Activated naive CD4-positive, alpha-beta T cell treated with anti-CD3 and anti-CD28 coated beads, Interleukin-2, amount 50 U/mL, for 16 hours (primary cell): ENCODE measurements around the gene CRADD.
"Not testable (repeated sequence)": the region's sequence is repeated elsewhere in the genome, so short reads cannot be mapped to it uniquely, and the experiment has no call there.

Experiments used
- DNase-seq: peaks from one replicate; pipeline ENCODE4 v3.0.0-alpha.2; 2020

CRADD gene

GRCh38 chr12:93740751-93741150 is 63.6 kb downstream of the CRADD start:
- DNase-seq: no peak

- peak; percentile 9 for DNase-seq
Measured at GRCh38 chr12:93741659-93742109, 64.5 kb downstream of the CRADD start.

- DNase-seq: peak; percentile 47
Measured at GRCh38 chr12:93742110-93742934, 65.1 kb downstream of the CRADD start.

GRCh38 chr12:93743229-93743998 is 66.2 kb downstream of the CRADD start:
- DNase-seq: no peak

- DNase-seq: no peak
Measured at GRCh38 chr12:93743999-93744689, 67.0 kb downstream of the CRADD start.

- DNase-seq: no peak
Measured at GRCh38 chr12:93745286-93745685, 68.1 kb downstream of the CRADD start.

GRCh38 chr12:93746572-93747168 is 69.5 kb downstream of the CRADD start:
- DNase-seq: no peak

- no peak for DNase-seq
Measured at GRCh38 chr12:93748672-93749383, 71.7 kb downstream of the CRADD start.

GRCh38 chr12:93749515-93749914 is 72.3 kb downstream of the CRADD start:
- no peak for DNase-seq

- no peak for DNase-seq
Measured at GRCh38 chr12:93750056-93750455, 72.9 kb downstream of the CRADD start.

- no peak for DNase-seq
Measured at GRCh38 chr12:93751864-93752610, 74.9 kb downstream of the CRADD start.

- DNase-seq: no peak
Measured at GRCh38 chr12:93753285-93753684, 76.1 kb downstream of the CRADD start.

- DNase-seq: no peak
Measured at GRCh38 chr12:93753838-93754429, 76.8 kb downstream of the CRADD start.

GRCh38 chr12:93754859-93755258 is 77.7 kb downstream of the CRADD start:
- DNase-seq: not testable (repeated sequence)

GRCh38 chr12:93756288-93756687 is 79.1 kb downstream of the CRADD start:
- DNase-seq: no peak

- DNase-seq: no peak
Measured at GRCh38 chr12:93757792-93758694, 80.9 kb downstream of the CRADD start.

GRCh38 chr12:93758801-93759373 is 81.7 kb downstream of the CRADD start:
- no peak for DNase-seq

- DNase-seq: no peak
Measured at GRCh38 chr12:93759512-93760081, 82.4 kb downstream of the CRADD start.

- DNase-seq: no peak
Measured at GRCh38 chr12:93760275-93760875, 83.2 kb downstream of the CRADD start.
